Measurements from ENCODE around the gene C16orf95.

GRCh38 chr16:87360862-87361610 is 43.8 kb upstream of the C16orf95 start:
- TF ChIP-seq CTCF (IDR thresholded peaks at IDR 0.05; ENCODE audit: poor library complexity) (no peak), EZH2 (IDR thresholded peaks at IDR 0.05; ENCODE audit: borderline replicate concordance) (no peak)

All from hepatocyte (in vitro differentiated cells).